Colonic mucosa (tissue), 4 donors: ENCODE results near the gene TUBA1A. TPM values are rescaled to one million over a fixed set of nuclear protein-coding genes. Genes with fewer than 3 reads are reported as not detected.

Source experiments
- DNase-seq: peaks from one replicate; pipeline ENCODE4 v3.0.0-alpha.2; 2020
- H3K27ac ChIP-seq: fragments of 200-600 bp; one replicate; pipeline ENCODE4 v1.8.0; 2021
- H3K27me3 ChIP-seq: fragments of 200-600 bp; one replicate; pipeline ENCODE4 v1.8.0; 2021
- H3K36me3 ChIP-seq: fragments of 200-600 bp; one replicate; pipeline ENCODE4 v1.8.0; 2021
- H3K4me1 ChIP-seq: fragments of 200-600 bp; one replicate; pipeline ENCODE4 v1.8.0; 2021; ENCODE audit warnings: mild to moderate bottlenecking
- H3K4me3 ChIP-seq: fragments of 200-600 bp; one replicate; pipeline ENCODE4 v1.8.0; 2021
- H3K9ac ChIP-seq, 2 donors: one replicate each; pipeline ENCODE4 v1.7.0; 2013; ENCODE audit warnings: control low read depth in 2 of 2, low read depth in 2 of 2, low read length in 2 of 2
- H3K9me3 ChIP-seq: fragments of 200-600 bp; one replicate; pipeline ENCODE4 v1.8.0; 2021
- intact Hi-C: fragments of 100-400 bp; cut with DNase I; formaldehyde crosslinking; loops from one replicate; pipeline ENCODE4 v1.14.1; 2022
- total RNA-seq, 2 donors: library from RNA; stranded (reverse); fragmentation: NEBNext Ultra II Directional in 1 of 2; extraction: Animal tissue kit (Norgen Biotek cat#: 25700) in 1 of 2; gene quantifications; one replicate each; pipeline ENCODE4 v1.2.1, GENCODE V29; 2021
- TF ChIP-seq, protein P1 (sequence below): fragments of 200-600 bp; IDR thresholded peaks from one replicate; pipeline ENCODE4 v1.8.0; 2022; ENCODE audit warnings: antibody characterized with exemption, mild to moderate bottlenecking
- donor health status: healthy.
- donor health status: DM: no; HTN: no; CAD: no.
- donor health status: DM: no; HTN: no; CAD: no.

Gene TUBA1A
- total RNA-seq, 2 donors from 2014 or later = 16.9 to 70.3 TPM

DNA sequence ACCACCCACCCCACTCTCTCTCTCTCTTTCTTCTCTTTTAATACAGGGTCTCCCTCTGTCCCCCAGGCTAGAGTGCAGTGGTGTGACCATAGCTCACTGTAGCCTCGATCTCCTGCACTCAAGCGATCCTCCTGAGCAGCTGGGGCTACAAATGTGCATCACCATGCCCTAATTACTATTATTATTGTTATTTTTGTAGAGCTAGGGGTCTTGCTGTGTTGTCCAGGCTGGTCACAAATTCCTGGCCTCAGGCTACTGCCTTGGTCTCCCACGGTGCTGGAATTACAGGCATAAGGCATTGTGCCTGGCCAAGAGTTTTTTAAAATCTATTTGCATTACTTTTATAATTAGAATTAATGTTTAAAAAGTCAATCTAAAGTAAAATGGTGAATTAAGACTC is 34.7 kb downstream of the TUBA1A start:
- no peak for DNase-seq
- H3K4me3 ChIP-seq = no peak overlapping the region
- TF ChIP-seq, protein P1, sequence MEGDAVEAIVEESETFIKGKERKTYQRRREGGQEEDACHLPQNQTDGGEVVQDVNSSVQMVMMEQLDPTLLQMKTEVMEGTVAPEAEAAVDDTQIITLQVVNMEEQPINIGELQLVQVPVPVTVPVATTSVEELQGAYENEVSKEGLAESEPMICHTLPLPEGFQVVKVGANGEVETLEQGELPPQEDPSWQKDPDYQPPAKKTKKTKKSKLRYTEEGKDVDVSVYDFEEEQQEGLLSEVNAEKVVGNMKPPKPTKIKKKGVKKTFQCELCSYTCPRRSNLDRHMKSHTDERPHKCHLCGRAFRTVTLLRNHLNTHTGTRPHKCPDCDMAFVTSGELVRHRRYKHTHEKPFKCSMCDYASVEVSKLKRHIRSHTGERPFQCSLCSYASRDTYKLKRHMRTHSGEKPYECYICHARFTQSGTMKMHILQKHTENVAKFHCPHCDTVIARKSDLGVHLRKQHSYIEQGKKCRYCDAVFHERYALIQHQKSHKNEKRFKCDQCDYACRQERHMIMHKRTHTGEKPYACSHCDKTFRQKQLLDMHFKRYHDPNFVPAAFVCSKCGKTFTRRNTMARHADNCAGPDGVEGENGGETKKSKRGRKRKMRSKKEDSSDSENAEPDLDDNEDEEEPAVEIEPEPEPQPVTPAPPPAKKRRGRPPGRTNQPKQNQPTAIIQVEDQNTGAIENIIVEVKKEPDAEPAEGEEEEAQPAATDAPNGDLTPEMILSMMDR = no peak
- no peak overlapping the region for H3K27ac ChIP-seq
- H3K27me3 ChIP-seq = no peaks in the 10 kb centered on the region
- no peaks in the 10 kb centered on the region for H3K9me3 ChIP-seq
- no peaks in the 10 kb centered on the region for H3K36me3 ChIP-seq
- H3K9ac ChIP-seq = no peak overlapping the region
- H3K4me1 ChIP-seq = no peaks in the 10 kb centered on the region
- intact Hi-C loops = no loop called here

DNA sequence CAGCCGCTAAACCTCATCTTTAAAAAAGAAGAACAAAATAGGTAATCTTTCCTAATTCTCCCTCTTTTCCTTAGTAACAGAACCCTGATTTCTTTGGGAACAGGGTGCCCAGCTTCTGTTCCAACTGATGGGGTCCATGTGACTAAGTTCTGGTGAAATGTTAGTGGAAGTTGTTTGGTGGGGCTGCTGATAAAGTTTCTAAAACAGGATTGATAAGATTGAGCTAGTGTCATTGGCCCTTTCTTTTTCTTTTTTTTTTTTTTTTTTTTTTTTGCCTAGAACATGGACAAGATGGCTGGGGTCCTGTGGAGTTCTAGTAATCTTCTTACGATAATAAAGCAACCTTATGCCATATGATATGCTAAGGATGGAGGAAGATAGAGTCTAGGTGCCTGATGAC is 41.5 kb downstream of the TUBA1A start:
- H3K4me1 ChIP-seq = no peaks in the 10 kb centered on the region
- H3K9ac ChIP-seq = no peak overlapping the region
- no peaks in the 10 kb centered on the region for H3K27me3 ChIP-seq
- no peak overlapping the region for H3K27ac ChIP-seq
- TF ChIP-seq, protein P1 = no peak
- intact Hi-C loops = no loop called here
- no peaks in the 10 kb centered on the region for H3K36me3 ChIP-seq
- no peaks in the 10 kb centered on the region for H3K9me3 ChIP-seq
- no peak overlapping the region for H3K4me3 ChIP-seq
- no peak for DNase-seq

DNA sequence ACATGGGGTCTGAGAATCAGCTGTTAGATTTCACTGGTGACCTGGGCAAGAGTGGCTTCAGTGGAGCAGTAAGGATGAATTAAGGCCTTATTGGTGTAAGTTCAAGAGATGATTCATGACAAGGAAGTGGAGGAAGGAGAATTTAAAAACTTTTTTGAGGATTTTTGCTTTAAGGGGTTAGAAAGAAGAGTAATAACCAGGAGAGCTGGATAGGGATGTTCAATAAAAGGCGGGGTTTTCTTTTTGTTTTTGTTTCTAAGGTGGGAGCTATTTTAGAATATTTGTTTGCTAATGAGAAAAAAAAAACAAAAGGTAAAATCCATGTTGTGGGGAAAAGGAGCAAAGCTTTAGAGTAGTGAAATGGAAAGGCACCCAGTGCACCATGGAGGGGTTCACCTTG is 42.5 kb downstream of the TUBA1A start:
- intact Hi-C loops = no loop called here
- no peak overlapping the region for H3K4me3 ChIP-seq
- H3K9ac ChIP-seq = no peak overlapping the region
- H3K27ac ChIP-seq = no peak overlapping the region
- no peaks in the 10 kb centered on the region for H3K27me3 ChIP-seq
- no peak for DNase-seq
- H3K9me3 ChIP-seq = no peaks in the 10 kb centered on the region
- H3K4me1 ChIP-seq = no peaks in the 10 kb centered on the region
- H3K36me3 ChIP-seq = no peaks in the 10 kb centered on the region
- TF ChIP-seq, protein P1 = no peak

DNA sequence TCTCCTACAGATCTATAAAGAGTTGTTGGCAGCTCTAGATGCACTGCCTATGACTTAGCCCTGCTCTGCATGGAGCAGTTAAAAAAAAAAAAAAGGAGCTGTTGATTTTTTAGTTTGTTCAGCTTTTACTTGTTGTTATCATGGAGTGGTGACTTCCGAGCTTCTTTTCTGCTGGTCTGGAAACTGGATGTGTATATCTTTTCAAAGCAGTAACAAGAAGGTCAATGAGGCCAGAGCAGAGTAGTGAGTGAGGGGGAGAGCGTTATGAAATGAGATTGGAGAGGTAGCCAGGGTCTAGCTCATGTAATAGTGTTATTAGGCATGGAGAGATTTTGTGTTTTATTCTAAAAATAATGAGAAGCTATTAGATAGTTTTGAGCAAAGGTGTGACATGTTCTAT is 44.5 kb downstream of the TUBA1A start:
- Histone ChIP-seq H3K9me3 (no peaks in the 10 kb centered on the region), H3K27ac (no peak overlapping the region), H3K9ac (no peak overlapping the region), H3K4me1 (no peaks in the 10 kb centered on the region), H3K4me3 (no peak overlapping the region), H3K27me3 (no peaks in the 10 kb centered on the region), H3K36me3 (no peaks in the 10 kb centered on the region)
- DNase-seq = no peak
- intact Hi-C loops = no loop called here
- TF ChIP-seq, protein P1 = no peak

DNA sequence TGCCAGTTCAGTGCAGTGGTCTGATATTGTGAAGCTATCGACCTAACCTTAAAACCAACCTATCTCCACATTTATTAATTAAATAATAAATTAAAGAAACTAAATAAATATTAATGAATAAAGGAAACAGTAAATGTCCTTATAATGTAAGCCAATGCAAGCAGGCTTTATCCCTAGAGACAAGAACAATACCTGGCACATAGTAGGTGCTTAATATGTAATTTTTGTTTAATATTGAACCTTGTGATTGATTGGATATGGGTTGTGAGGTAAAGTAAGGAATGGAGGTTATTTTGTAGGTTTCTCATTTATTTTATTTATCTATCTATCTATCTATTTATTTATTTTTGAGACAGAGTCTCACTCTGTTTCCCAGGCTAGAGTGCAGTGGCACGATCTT is 49.9 kb downstream of the TUBA1A start:
- Histone ChIP-seq H3K36me3 (no peaks in the 10 kb centered on the region), H3K9ac (no peak overlapping the region), H3K4me3 (no peak overlapping the region), H3K9me3 (no peaks in the 10 kb centered on the region), H3K27ac (no peak overlapping the region), H3K27me3 (no peaks in the 10 kb centered on the region), H3K4me1 (no peaks in the 10 kb centered on the region)
- no peak for DNase-seq
- TF ChIP-seq, protein P1 = no peak
- intact Hi-C loops = no loop called here

DNA sequence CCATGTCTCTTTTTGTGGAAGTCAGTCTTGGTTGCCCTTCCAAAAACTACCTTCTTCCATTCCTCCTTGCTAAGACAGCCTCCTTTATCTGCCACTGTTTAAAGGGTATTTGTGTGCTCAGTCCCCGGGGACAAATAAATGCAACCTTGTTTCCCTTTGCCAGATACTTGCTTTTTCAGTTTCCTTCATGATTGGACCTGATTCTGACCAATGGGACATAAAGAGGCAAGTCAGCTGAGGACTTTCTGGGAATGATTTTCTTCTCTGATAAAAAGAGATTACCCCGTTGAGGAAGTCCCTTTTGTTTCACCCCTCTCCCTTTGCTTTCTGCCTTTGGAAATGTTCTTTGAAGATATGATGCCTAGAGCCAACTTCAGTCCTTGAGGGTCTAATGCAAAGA is 50.3 kb downstream of the TUBA1A start:
- Histone ChIP-seq H3K9ac (no peak overlapping the region), H3K4me3 (no peak overlapping the region), H3K36me3 (no peaks in the 10 kb centered on the region), H3K27ac (no peak overlapping the region), H3K9me3 (no peaks in the 10 kb centered on the region), H3K4me1 (no peaks in the 10 kb centered on the region), H3K27me3 (no peaks in the 10 kb centered on the region)
- intact Hi-C loops = no loop called here
- DNase-seq = no peak
- TF ChIP-seq, protein P1 = no peak
